GM18867 (cell line): ENCODE measurements around the gene NSD2.
"Not testable (repeated sequence)": the region's sequence is repeated elsewhere in the genome, so short reads cannot be mapped to it uniquely, and the experiment has no call there.

Experiments
- ATAC-seq: cut with Tn5 transposase; IDR thresholded peaks from one replicate; pipeline ENCODE4 v1.9.1; 2021; ENCODE audit warnings: mild to moderate bottlenecking, moderate library complexity; ENCODE audit not compliant: unreplicated experiment

NSD2 gene

DNA sequence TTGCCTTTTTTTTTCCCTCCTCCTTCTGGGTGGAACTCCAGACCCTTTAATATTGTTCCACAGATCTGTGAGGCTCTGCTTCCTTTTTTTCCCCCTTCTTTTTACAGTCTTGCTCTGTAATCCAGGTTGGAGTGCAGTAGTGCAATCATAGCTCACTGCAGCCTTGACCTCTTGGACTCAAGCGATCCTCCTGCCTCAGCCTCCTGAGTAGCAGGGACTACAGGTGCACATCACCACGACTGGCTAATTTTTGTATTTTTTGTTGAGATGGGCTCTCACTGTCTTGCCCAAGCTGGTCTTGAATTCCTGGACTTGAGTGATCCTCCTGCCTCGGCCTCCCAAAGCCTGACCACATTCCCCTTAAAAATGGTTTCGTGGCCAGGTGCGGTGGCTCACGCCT is 26.8 kb downstream of the NSD2 start:
- no peak for ATAC-seq

DNA sequence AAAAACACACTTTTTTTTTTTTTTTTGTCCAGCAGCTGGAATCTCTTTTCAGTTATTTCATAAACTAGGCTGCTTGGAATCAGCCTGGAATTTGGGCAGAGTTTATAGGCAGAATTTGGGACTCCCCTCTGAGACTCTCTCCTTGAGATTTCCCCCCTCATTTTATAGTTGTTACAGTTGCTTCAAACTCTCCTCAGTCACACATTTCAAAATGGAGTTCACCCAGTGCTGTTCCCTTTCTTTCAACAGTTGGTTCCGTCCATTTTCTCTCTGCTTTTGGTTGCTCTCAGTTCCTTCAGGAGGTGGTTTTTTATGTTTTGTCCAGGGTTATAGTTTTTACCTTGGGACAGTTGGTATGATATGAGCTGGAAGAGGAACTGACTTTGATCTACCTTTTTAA is 27.5 kb downstream of the NSD2 start:
- no peak for ATAC-seq

DNA sequence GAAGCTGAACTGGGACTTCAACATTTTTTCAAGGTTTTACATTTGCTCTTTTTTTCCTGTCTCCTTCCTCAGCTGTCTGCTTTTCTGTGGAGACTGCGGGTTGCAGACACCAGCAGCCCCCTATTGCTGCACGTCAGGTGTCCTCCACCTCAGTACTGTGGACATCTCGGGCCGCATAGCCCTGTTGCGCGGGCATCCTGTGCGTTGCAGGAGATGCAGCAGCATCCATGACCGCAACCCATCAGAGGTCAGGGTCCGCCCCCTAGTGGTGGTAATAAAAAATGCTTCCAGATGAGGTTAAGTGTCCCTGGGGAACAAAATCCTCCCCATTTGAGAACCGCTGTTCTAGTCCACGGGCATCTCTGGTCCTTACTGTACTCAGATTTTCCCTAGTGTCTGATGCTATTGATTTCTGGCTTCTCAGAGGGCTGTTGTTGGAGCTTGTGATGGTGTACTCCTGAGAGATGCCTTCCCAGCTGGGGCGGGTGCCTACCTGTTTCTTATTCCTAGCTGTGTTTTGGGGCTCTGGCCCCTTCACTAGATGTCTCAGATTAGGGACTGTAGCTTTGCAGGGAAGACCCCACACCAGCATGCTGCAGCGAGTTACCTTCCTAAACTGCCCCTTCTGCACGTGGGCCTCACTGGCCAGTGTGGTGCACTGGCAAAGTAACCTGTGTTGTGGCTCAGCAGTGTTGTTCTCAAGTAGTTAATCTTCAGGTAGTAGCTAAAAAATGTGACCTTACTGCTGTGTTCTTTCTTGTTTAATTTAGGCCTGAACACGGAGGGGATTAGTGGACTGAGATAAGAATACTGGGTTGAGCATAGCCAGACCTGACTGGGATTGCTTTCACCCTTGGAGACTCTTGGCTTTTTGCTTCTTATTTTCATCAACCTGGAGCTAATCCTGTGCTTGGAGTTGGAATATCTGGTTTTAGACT is 28.2 kb downstream of the NSD2 start:
- peak; percentile 82 for ATAC-seq

DNA sequence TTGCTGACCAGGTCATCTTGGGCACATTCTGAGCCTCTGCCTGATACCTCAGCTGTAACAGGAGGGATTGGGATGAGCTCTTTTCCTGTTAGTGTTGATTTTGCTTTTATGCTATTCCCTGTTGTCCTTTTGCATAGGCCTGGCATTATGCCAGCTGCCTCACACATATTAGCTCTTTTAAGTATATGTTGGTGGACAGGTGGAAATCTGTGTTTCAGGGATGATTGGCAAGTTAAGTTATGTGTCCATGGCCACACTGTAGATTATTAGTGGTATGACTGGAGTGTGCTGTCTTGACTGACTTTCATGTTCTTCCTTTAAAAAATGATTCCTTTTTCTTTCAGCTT is 28.9 kb downstream of the NSD2 start:
- ATAC-seq: no peak

DNA sequence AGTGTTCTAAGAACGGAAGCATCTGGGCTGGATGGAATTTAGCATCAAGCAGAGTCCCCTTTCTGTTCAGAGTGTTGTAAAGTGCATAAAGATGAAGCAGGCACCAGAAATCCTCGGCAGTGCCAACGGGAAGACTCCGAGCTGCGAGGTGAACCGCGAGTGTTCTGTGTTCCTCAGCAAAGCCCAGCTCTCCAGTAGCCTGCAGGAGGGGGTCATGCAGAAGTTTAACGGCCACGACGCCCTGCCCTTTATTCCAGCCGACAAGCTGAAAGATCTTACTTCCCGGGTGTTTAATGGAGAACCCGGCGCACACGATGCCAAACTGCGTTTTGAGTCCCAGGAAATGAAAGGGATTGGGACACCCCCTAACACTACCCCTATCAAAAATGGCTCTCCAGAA is 29.4 kb downstream of the NSD2 start:
- no peak for ATAC-seq

DNA sequence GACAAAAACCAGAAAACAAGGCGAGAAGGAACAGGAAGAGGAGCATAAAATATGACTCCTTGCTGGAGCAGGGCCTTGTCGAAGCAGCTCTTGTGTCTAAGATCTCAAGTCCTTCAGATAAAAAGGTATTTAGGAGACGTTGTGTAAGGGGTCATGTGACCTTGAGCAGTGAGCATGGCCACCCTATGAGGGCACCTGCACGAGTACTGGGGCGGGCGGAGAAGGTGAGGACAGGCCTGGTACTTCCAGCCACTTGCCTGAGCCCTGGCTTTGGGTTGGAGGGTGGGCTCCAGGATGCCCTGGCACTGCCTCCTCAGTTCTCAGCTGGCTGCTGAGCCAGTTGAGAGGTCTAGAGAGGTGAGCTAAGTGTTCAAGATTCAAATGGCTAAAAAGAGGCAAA is 29.9 kb downstream of the NSD2 start:
- no peak for ATAC-seq

DNA sequence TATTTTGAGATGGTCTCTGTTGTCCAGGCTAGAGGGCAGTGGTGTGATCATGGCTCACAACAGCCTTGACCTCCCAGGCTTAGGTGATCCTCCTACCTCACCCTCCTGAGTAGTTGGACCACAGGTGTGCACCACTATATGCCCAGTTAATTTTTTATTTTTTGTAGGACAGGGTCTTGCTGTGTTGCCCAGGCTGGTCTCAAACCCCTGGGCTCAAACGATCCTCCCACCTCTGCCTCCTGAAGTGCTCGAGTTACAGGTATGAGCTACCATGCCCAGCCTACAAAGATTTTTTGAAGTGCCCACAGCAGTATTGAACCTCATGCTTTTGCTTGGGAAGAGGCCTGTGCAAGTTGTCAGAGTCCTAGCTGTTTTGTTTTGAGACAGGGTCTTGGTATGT is 31.1 kb downstream of the NSD2 start:
- ATAC-seq: no peak

DNA sequence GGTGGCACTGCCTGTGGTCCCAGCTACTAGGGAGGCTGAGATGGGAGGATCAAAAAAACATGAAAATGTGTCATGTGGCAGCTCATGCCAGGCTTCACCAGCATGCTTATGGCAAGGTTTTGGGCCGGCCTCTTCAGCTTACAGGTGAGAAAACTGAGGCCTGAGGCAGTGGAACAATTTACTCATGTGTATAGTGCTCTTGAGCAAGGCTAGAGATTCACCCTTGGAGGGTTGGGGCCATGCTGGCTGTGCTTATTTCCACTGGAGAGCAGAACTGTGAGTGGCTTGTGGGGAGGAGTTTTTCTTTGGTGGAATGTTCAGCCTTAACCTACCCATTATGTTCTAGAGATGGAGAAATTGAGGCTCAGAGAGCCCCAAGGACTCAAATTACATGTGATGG is 31.8 kb downstream of the NSD2 start:
- no peak for ATAC-seq

DNA sequence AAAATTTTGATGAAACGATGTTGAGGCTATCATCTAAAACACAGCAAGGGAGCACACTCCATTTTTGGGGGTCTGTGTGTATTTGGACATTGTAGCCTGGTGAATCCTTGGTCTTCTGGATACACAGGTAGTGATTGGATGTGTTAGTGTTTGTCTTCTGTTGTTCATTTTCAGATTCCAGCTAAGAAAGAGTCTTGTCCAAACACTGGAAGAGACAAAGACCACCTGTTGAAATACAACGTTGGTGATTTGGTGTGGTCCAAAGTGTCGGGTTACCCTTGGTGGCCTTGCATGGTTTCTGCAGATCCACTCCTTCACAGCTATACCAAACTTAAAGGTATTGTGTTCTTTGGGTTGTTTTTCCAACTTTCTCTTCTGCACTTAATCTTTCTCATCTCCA is 32.8 kb downstream of the NSD2 start:
- no peak for ATAC-seq

DNA sequence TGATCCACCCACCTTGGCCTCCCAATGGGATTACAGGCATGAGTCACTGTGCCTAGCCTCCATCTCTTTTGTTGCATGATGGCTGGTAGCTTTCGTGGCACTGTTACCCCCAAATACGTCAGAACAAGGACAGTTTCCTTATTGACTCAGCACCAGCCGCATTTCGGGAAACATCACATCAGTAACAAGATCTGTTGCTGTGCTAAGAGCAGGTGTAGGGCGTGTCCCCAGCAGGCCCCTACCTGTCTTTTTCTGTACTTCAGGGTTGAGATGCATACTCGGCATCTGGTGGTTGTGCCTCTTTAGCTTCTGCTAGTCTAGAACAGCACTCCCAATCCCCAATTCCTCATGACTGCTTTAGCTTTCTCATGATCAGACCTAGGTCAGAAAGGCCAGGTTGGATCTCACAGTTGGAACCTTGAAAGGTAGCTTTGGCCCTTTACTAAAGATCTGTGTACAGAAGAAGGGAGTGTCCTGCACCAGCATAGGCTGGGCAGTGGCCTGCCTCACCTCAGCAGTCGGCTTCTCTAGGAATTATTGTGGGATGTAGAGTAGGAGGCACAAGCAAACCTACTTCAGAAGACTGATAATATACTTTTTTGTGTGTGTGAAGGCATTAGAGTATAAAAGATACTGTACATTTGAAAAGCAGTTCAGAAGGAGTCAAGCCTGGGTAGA is 36.8 kb downstream of the NSD2 start:
- ATAC-seq: no peak

DNA sequence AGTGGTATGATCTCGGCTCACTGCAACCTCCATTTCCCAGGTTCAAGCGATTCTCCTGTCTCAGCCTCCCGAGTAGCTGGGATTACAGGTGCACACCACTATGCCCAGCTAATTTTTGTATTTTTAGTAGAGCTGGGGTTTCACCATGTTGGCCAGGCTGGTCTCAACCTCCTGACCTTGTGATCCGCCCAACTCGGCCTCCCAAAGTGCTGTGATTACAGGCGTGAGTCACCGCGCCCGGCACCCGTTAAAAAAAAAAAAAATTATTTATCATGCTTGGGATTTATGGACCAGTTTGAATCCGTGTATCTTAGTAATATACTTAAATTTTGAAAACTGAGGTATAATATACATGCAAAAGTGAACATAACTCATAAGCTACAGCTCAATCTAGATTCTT is 38.5 kb downstream of the NSD2 start:
- not testable (repeated sequence) for ATAC-seq

DNA sequence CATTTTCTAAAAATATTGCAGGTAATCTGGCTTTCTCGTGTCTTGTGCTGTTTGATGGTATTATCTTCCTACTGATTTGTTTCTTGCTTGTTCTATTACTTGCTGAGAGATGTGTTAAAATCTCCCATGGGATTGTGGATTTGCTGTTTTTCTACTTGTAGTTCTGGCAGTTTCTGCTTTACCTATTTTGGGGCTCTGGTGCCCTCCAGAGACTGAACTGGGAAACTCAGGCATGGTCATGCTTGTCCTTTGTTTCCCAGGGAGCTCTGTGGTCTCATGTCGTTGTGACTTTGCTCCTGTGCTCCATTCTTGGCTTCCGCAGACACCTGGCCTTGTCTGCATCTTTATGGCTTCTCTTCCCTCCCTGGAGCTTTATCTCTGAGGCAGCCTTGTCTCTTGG is 39.5 kb downstream of the NSD2 start:
- no peak for ATAC-seq

DNA sequence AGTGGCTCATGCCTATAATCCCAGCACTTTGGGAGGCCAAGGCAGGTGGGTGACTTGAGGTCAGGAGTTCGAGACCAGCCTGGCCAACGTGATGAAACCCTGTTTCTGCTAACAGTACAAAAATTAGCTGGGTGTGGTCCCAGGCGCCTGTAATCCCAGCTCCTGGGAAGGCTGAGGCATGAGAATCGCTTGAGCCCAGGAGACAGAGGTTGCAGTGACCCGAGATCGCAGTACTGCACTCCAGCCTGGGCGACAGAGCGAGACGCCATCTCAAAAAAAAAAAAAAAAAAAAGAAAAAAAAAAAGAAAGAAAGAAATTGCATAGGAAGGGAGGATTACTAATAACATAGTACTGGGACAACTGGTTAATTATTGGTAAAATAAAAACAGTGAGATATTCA is 40.1 kb downstream of the NSD2 start:
- not testable (repeated sequence) for ATAC-seq

DNA sequence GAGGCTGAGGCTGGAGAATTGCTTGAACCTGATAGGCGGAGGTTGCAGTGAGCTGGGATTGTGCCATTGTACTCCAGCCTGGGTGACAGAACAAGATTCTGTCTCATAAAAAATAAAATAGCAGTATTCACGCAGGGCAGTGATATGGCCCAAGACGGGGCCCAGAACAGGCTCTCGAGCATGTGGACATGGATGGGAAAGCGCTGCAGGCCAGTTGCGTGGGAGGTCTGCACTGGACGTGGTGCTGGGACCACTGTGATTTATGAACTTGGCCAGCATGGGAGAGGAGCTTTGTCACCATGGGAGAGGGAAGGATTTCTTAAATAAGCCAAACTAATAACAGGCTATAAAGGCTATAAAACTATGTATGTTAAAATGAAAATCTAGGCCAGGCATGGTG is 51.6 kb downstream of the NSD2 start:
- no peak for ATAC-seq

DNA sequence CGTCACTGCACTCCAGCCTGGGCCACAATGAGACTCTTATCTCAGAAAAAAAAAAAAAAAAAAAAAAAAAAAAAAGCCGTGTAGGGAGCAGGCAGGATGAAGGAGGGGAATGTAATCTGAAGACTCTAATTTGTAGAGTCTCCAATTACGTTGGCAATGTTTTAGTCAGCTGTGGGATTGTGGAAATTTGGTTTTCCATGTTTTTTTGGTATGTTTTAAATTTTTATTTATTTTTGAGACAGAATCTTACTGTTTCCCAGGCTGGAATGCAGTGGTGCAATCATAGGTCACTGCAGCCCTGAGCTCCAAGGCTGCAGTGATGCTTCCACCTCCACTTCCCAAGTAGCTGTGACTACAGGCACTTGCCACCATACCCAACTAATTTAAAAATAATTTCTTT is 56.5 kb downstream of the NSD2 start:
- ATAC-seq: no peak

DNA sequence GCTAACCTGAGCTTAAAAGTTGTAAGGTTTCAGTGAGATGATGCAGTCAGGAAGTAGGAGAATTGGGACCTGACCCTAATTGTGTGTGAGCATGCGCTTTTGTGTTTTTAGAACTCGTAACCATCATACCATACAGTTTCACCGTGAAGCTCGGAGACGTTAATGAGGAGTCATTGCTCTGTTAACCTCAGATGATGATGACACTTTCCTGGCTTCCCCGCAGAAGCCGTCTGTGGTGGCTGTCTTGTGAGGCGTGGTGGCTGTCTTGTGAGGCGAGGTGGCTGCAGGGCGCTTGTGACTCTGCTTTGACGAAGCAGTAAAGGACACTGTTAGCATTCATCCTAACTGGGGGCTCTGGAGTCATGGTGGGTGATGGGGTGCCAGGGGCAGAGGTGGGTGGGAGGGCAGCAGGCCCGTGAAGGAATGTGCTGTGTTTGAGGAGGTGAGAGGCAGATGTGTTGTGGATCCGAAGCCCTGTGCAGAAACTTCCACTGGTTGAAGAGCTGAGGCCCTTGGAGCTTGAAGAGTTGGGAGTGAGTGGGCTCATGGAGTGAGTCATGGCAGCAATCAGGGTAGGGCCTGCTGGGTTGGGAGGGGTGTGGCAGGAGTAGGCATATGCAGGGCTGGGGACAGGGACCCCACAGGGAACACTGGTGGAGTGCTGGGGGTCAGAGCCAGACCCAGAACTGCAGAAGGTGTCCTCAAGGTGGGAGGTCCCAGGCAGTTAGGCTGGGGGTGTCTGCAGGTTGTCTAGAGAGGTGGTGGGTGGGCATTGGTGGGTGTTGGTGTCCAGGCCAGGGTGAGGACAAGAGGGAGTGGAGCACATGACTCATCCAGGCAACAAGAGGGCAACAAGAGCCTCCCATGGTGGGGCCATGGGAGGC is 57.4 kb downstream of the NSD2 start:
- no peak for ATAC-seq

DNA sequence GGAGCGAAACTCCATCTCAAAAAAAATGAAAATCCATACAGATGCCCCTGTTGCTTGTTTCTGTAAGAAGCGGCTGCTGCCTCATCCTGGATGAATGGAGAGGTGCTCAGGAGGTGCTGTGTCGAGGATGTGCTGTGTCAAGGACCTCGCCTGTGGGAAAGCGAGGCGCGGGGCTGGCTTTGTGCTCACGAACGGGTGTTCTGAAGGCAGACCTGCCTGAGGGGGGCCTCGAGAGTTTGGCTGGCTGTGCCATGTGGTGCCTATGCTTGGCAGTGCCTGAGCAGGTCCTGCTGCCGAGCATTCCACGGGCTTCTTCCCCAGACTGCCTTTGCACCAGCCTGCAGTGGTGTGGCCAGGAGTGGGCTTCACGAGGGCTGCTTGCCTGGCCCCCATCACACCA is 61.5 kb downstream of the NSD2 start:
- no peak for ATAC-seq

DNA sequence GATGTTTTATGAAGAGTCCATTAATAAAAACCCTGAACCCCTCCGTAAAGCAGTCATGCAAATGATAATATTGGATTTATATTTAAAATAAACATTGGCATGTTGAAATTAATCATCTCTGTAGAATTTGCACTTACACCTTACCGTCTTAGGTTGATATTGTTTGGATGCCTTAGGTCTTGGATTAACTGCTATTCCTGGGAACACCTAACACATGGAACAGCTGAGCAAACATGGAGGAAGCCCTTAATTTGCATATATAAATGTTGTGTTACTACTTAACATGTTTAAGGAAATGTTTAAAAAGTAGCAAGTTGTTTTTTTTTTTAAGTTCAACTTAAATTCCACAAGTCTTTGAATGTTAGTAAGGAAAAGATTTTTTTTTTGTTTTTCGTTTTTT is 62.5 kb downstream of the NSD2 start:
- no peak for ATAC-seq

DNA sequence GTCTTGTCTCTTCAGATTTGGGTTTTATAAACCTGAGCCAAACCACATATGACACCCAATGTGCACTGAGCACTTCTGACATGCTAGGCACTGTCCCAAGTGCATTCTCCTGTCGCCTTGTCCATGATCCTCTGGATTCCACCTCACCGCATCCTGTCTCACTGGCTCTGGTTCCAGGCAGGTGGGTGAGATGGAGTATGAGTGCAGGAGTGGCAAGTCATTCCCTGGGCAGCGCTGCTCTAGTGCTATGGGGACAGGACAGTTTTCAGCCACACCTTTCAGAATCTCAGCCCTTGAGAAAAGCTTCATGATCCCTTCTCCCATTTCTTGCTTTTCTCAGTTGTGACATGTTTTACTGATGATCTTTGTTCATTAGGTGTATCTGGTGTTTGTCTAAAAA is 66.4 kb downstream of the NSD2 start:
- ATAC-seq: no peak

DNA sequence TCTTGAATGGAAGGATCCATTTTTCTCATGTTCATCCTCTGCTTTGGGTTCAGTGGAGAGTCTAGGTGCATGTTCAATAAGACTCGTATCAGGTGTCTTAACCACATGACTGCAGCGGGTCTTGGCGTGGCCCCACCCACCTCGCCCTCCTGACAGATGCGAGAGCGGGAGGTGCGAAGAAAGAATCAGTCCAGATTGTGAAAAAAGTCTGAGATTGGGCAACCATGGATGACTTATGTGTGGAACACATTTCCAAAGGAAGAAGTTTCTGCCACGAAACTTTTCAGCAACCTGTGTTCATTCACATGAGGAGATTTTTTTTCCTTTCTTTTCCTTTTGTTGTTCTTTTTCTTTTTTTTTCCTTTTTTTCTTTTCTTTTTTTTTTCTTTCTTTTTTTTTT is 66.8 kb downstream of the NSD2 start:
- ATAC-seq: no peak

DNA sequence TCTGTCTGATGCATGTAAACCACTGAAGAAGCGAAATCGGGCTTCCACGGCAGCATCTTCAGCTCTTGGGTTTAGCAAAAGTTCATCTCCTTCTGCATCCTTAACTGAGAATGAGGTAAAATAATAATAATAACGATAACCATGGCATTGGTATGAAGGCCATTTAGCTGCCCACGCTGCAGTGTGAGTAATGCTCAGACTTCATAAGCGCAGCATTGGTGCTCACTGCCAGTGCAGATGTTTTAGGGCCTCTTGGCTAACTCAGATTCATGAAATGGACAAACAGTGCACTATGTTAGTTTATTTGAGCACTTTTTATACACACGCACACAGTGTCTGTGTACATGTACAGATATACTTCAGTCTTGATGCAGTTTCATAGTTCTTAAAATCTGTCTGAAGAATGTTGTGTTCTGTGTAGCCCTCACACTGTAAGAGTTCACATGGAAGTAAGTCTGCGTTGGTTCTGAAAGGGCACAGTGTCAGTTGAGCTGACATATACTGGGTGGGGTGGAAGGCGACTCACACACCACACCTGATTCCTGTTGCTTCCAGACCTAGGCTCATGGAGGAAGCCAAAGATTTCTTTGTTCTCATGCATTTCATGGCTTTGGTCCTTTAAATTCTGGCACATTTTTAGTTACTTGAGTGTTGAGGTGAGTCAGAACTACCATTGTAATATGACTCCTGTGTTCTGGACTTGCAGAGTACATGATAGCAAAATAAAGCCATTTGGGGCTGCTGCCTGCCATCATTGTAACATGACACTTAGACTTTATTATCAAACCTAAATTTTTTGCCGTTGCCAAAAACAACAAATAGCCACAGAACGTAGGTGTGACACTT is 68.7 kb downstream of the NSD2 start:
- no peak for ATAC-seq
